Bronchial epithelial cell (primary cell): Measurements from ENCODE around the gene MUTYH. TPM values are rescaled to one million over a fixed set of nuclear protein-coding genes. Genes with fewer than 3 reads are reported as not detected.

Experiments
- DNase-seq: peaks from one replicate; pipeline ENCODE4 v3.0.0-alpha.2; 2010; ENCODE audit warnings: low read depth
- FAIRE-seq: peaks from 2 replicates; lab custom pipeline; 2011; peaks lifted over from hg19 to GRCh38; lab: Jason Lieb, UNC
- H3K27me3 ChIP-seq: 2 replicates; pipeline ENCODE4 v1.5.1; 2011; ENCODE audit warnings: low read length; ENCODE audit not compliant: control insufficient read depth, insufficient read depth
- H3K36me3 ChIP-seq: 2 replicates; pipeline ENCODE4 v1.5.1; 2011; ENCODE audit warnings: low read length; ENCODE audit not compliant: control insufficient read depth, insufficient read depth
- H3K4me3 ChIP-seq: 2 replicates; pipeline ENCODE4 v1.5.1; 2011; ENCODE audit warnings: mild to moderate bottlenecking, low read depth, low read length, control low read depth
- total RNA-seq: library from RNA; depleted of rRNA; stranded (reverse); fragments of >200 nt; gene quantifications from 2 replicates; pipeline ENCODE4 v1.2.1, GENCODE V29; 2014
- TF ChIP-seq, protein P1 (sequence below): IDR thresholded peaks from 2 replicates; pipeline ENCODE4 v1.5.1; 2011; ENCODE audit warnings: mild to moderate bottlenecking, moderate library complexity, low read length, control low read depth, inconsistent platforms; ENCODE audit not compliant: insufficient read depth, severe bottlenecking

MUTYH gene
- total RNA-seq, 1 donor from 2014 or later: 20.5 TPM

DNA sequence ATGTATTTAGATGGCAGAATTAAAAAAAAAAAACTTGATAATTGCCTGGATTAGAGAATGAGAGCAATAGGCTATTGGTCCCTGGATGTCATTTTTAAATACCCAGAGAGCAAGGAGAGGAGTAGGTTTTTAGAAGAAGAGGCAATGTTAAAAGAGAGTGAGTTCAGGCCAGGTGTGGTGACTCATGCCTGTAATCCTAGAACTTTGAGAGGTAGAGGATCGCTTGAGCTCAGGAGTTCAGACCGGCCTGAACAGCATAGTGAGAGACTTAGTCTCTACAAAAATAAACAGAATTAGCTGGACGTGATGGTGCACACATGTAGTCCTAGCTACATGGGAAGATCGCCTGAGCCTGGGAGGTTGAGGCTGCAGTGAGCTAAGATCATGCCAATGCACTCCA, 15.9 kb upstream of the MUTYH start:
- H3K36me3 ChIP-seq: no peaks in the 10 kb centered on the region
- FAIRE-seq (no peak), DNase-seq (peak; percentile 78)
- H3K27me3 ChIP-seq: no peaks in the 10 kb centered on the region
- no peak overlapping the region for H3K4me3 ChIP-seq
- TF ChIP-seq, protein P1, sequence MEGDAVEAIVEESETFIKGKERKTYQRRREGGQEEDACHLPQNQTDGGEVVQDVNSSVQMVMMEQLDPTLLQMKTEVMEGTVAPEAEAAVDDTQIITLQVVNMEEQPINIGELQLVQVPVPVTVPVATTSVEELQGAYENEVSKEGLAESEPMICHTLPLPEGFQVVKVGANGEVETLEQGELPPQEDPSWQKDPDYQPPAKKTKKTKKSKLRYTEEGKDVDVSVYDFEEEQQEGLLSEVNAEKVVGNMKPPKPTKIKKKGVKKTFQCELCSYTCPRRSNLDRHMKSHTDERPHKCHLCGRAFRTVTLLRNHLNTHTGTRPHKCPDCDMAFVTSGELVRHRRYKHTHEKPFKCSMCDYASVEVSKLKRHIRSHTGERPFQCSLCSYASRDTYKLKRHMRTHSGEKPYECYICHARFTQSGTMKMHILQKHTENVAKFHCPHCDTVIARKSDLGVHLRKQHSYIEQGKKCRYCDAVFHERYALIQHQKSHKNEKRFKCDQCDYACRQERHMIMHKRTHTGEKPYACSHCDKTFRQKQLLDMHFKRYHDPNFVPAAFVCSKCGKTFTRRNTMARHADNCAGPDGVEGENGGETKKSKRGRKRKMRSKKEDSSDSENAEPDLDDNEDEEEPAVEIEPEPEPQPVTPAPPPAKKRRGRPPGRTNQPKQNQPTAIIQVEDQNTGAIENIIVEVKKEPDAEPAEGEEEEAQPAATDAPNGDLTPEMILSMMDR: no peak

DNA sequence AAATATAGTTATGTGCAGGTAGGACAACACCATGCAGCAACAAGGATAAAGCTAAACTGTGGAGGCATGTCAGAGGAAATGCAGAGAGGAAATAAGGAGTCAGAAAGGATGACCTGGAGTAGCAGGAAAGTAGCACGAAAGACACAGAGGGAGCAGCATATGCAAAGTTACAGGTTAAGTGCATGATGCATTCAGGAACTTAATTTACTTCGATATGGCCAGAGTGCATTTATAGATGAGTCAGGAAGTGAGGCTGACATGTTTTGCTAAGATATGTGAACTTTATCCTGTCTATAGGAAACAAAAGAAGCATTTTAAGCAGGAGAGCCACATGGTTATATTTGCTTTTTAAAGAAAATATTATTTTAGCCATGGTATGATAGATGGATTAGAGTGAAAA, 15.4 kb upstream of the MUTYH start:
- FAIRE-seq (no peak), DNase-seq (peak; percentile 52)

DNA sequence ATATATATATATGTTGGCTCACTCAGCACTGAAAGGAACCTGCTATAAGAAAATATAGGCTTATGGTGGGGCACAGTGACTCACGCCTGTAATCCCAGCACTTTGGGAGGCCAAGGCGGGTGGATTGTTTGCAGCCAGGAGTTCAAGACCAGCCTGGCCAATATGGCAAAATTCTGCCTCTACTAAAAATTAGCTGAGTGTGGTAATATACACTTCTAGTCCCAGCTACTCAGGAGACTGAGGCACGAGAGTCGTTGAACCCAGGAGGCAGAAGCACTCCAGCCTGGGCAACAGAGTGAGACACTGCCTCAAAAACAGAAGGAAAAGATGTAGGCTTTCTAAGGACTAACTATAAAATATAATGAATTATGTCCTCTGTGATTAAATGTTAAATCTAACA, 14.6 kb upstream of the MUTYH start:
- TF ChIP-seq, protein P1: no peak
- Histone ChIP-seq H3K27me3 (no peaks in the 10 kb centered on the region), H3K36me3 (no peaks in the 10 kb centered on the region), H3K4me3 (no peak overlapping the region)
- no peak for FAIRE-seq
- DNase-seq: no peak

More for the DNA sequence above, 15.4 kb upstream of the MUTYH start:
- H3K36me3 ChIP-seq: no peaks in the 10 kb centered on the region
- TF ChIP-seq, protein P1: no peak
- H3K27me3 ChIP-seq: no peaks in the 10 kb centered on the region
- no peak overlapping the region for H3K4me3 ChIP-seq

DNA sequence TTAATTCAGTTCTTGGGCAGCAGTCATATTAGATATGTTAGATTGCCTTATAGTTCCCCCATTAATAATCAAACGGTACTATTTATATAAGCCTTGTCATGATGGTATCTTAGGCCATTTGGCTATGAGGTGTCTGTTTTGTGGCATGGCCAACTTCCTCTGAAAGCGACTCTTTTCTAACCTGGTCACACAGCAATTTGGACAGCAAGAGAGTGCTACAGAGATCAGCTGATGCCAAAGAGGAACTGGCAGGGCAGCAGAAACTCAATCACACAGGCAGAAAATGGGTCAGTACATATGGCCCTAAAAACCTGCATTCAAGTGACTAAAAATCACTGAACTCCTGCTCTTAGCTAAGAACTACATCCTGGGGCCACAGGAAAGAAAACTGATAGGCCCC, 13.4 kb upstream of the MUTYH start:
- Histone ChIP-seq H3K36me3 (no peaks in the 10 kb centered on the region), H3K27me3 (no peaks in the 10 kb centered on the region), H3K4me3 (no peak overlapping the region)
- FAIRE-seq (no peak), DNase-seq (no peak)
- TF ChIP-seq, protein P1: no peak

DNA sequence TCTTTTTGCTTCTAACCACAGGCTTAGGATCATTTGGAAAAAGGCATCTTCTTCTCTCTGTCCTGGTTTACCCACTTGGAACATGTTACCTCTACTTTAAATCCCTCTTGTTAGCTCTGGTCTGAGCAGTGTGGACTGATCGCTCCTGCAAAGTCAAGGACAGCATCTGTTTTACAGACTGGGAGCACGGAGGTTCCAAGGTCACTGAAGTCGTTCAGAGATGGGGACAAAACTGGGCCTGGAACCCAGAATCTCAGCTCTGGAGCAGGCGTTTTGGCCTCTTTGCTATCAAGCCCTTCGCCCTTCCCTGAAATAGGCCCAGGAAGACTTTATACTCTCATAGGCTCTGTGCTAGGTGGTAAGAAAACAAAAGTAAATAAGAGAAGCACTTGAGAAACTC, 11.3 kb upstream of the MUTYH start:
- TF ChIP-seq, protein P1: no peak
- FAIRE-seq (no peak), DNase-seq (no peak)
- H3K36me3 ChIP-seq: no peaks in the 10 kb centered on the region
- no peak overlapping the region for H3K4me3 ChIP-seq
- H3K27me3 ChIP-seq: no peaks in the 10 kb centered on the region

DNA sequence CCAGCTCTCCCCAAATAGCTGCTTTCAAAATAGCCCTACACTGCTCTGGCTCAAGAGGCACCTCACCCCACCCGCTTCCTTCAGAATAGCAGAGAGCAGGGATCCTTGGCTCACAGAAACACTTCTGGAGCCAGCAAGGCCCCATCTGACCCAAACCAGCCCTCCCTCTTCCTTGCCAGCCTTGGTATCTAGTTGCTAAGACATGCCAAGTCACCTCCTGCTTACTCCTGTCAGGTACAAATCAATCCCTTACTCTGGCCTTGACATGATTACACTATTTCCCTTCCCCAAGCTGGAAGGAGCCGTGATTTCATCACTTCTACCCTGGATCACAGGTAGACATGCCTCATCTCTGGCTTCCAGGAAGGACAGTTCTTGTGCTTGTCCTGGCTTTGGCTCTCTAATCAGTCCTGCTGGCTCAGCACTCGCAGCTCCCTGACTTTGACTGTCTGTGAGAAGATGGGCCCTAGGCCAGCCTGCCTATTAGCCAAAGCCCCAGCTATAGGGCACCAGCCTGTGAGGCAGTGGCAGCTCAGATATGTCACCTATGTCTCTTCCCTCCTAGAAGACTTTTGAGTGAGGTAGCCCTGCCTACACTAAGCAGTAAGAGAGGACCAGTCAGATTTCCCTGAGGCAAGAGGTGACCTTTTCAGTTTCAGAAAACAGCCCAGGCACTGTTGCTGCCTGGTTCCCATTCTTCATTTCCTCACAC, 8.9 kb upstream of the MUTYH start:
- H3K36me3 ChIP-seq: no peaks in the 10 kb centered on the region
- H3K4me3 ChIP-seq: no peak overlapping the region
- FAIRE-seq: no peak
- no peaks in the 10 kb centered on the region for H3K27me3 ChIP-seq
- DNase-seq: peak; percentile 81
- TF ChIP-seq, protein P1: no peak
